Upper lobe of right lung (tissue), 1 donor: ENCODE data around the gene SIT1. TPM values are rescaled to one million over a fixed set of nuclear protein-coding genes. Genes with fewer than 3 reads are reported as not detected.
"Not testable (repeated sequence)": the region's sequence is repeated elsewhere in the genome, so short reads cannot be mapped to it uniquely, and the experiment has no call there.

Source experiments
- ATAC-seq: fragments of 200-7000 bp; cut with Tn5 transposase; one replicate; pipeline ENCODE4 v1.9.1; 2020; ENCODE audit warnings: mild to moderate bottlenecking, moderate library complexity
- DNase-seq: peaks from one replicate; pipeline ENCODE4 v3.0.0-alpha.2; 2020
- H3K27ac ChIP-seq: fragments of 200-600 bp; one replicate; pipeline ENCODE4 v1.8.0; 2022
- H3K27me3 ChIP-seq: fragments of 200-600 bp; one replicate; pipeline ENCODE4 v1.8.0; 2022; ENCODE audit warnings: mild to moderate bottlenecking
- H3K36me3 ChIP-seq: fragments of 200-600 bp; one replicate; pipeline ENCODE4 v1.8.0; 2022
- H3K4me1 ChIP-seq: fragments of 200-600 bp; one replicate; pipeline ENCODE4 v1.8.0; 2022
- H3K4me3 ChIP-seq: fragments of 200-600 bp; one replicate; pipeline ENCODE4 v1.8.0; 2022; ENCODE audit warnings: mild to moderate bottlenecking
- H3K9me3 ChIP-seq: fragments of 200-600 bp; one replicate; pipeline ENCODE4 v1.8.0; 2022
- CTCF ChIP-seq: fragments of 200-600 bp; IDR thresholded peaks from one replicate; pipeline ENCODE4 v1.8.0; 2022; ENCODE audit warnings: antibody characterized with exemption
- intact Hi-C: fragments of 100-400 bp; cut with DNase I; formaldehyde crosslinking; loops from one replicate; pipeline ENCODE4 v1.11.0; 2022
- total RNA-seq: library from RNA; stranded (reverse); fragmentation: NEBNext Ultra II Directional; extraction: Animal tissue kit (Norgen Biotek cat#: 25700); gene quantifications from one replicate; pipeline ENCODE4 v1.2.1, GENCODE V29; 2021
- donor health status: DM: no; HTN: yes; CAD: no; lungs with severe emphysema.

SIT1 gene
- total RNA-seq, 1 donor from 2014 or later, result 2.2 TPM

GRCh38 chr9:35615981-35616680 is 34.6 kb downstream of the SIT1 start:
- Histone ChIP-seq H3K27ac (no peak overlapping the region), H3K4me1 (peaks cover 11% of the 10 kb centered on the region), H3K36me3 (no peaks in the 10 kb centered on the region), H3K9me3 (no peaks in the 10 kb centered on the region), H3K27me3 (no peaks in the 10 kb centered on the region), H3K4me3 (no peak overlapping the region)
- intact Hi-C loops, result no loop called here
- ATAC-seq, result no peak
- TF ChIP-seq CTCF, result no peak
- no peak for DNase-seq

DNA sequence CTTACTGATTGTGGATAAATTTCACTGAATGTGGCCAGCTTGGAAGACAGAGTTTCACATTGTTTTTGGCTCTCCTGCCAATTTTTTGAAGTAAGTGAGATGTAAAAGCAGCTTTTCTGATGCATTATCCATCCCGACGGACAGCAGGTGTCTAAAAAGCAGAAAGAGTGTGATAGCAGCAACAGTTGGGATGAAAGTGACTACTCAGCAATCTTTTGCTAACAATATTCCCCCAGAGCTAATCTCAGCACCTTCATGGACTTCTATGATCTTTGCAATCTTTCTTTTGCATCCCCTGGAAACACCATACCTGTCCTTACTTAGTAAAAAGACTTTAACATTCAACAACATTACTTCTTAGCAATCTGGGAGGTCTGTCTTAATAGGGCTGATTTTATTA is 37.9 kb downstream of the SIT1 start:
- Histone ChIP-seq H3K27me3 (no peaks in the 10 kb centered on the region), H3K27ac (no peak overlapping the region), H3K9me3 (no peaks in the 10 kb centered on the region), H3K36me3 (peaks cover 23% of the 10 kb centered on the region), H3K4me1 (peaks cover 8% of the 10 kb centered on the region), H3K4me3 (no peak overlapping the region)
- no peak for TF ChIP-seq CTCF
- ATAC-seq (no peak), DNase-seq (no peak)
- intact Hi-C loops, result no loop called here

- peaks cover 27% of the 10 kb centered on the region for H3K36me3 ChIP-seq
- H3K27me3 ChIP-seq, H3K4me1 ChIP-seq, DNase-seq, H3K27ac ChIP-seq, H3K9me3 ChIP-seq, ATAC-seq, H3K4me3 ChIP-seq, intact Hi-C loops: not testable (repeated sequence)
These were observed 38.7 kb downstream of the SIT1 start for GRCh38 chr9:35612066-35612465.

- Histone ChIP-seq H3K4me3 (no peak overlapping the region), H3K27ac (no peak overlapping the region), H3K27me3 (no peaks in the 10 kb centered on the region), H3K36me3 (peaks cover 27% of the 10 kb centered on the region), H3K9me3 (no peaks in the 10 kb centered on the region), H3K4me1 (peaks cover 12% of the 10 kb centered on the region)
- DNase-seq, result no peak
- intact Hi-C loops, result no loop called here
- peak; percentile 66 for TF ChIP-seq CTCF
- ATAC-seq, result peak; percentile 72
These were observed 39.4 kb downstream of the SIT1 start for GRCh38 chr9:35611230-35611797.

GRCh38 chr9:35609820-35610163 is 40.9 kb downstream of the SIT1 start:
- H3K4me1 ChIP-seq, result peaks cover 17% of the 10 kb centered on the region
- peaks cover 27% of the 10 kb centered on the region for H3K36me3 ChIP-seq
- ATAC-seq, result no peak
- no peak for TF ChIP-seq CTCF
- H3K4me3 ChIP-seq, result no peak overlapping the region
- H3K9me3 ChIP-seq, result no peaks in the 10 kb centered on the region
- H3K27ac ChIP-seq, result no peak overlapping the region
- intact Hi-C loops, result no loop called here
- DNase-seq, result no peak
- H3K27me3 ChIP-seq, result no peaks in the 10 kb centered on the region

DNA sequence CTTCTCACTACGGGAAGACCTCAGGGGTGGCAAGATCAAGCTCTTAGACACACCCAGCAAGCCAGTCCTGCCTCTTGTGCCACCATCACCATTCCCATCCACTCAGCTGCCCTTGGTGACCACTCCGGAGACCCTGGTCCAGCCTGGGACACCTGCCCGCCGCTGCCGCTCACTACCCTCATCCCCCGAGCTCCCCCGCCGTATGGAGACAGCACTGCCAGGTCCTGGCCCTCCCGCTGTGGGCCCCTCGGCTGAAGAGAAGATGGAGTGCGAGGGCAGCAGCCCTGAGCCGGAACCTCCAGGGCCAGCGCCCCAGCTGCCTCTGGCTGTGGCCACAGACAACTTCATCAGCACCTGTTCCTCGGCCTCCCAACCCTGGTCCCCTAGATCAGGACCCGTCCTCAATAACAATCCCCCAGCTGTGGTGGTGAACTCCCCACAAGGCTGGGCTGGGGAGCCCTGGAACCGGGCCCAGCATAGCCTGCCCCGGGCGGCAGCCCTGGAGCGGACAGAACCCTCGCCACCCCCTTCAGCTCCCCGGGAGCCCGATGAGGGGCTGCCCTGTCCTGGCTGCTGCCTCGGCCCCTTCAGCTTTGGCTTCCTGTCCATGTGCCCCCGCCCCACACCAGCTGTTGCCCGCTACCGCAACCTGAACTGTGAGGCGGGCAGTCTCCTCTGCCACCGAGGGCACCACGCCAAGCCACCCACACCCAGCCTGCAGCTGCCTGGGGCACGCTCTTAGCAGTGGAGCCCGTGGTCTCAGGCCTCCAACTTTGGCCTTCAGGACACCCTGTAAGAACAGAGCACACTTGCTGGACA is 41.5 kb downstream of the SIT1 start:
- no peaks in the 10 kb centered on the region for H3K27me3 ChIP-seq
- no peak for DNase-seq
- H3K4me1 ChIP-seq, result peaks cover 17% of the 10 kb centered on the region
- peaks cover 27% of the 10 kb centered on the region for H3K36me3 ChIP-seq
- no peaks in the 10 kb centered on the region for H3K9me3 ChIP-seq
- H3K27ac ChIP-seq, result no peak overlapping the region
- no peak overlapping the region for H3K4me3 ChIP-seq
- no peak for ATAC-seq
- intact Hi-C loops, result no loop called here
- no peak for TF ChIP-seq CTCF
